ENCODE measurements around the gene AMZ2. TPM values are rescaled to one million over a fixed set of nuclear protein-coding genes. Genes with fewer than 3 reads are reported as not detected.
"Not testable (repeated sequence)": the region's sequence is repeated elsewhere in the genome, so short reads cannot be mapped to it uniquely, and the experiment has no call there.

The AMZ2 gene
- total RNA-seq, 2 experiments from 2014 or later = 106 to 107 TPM

DNA sequence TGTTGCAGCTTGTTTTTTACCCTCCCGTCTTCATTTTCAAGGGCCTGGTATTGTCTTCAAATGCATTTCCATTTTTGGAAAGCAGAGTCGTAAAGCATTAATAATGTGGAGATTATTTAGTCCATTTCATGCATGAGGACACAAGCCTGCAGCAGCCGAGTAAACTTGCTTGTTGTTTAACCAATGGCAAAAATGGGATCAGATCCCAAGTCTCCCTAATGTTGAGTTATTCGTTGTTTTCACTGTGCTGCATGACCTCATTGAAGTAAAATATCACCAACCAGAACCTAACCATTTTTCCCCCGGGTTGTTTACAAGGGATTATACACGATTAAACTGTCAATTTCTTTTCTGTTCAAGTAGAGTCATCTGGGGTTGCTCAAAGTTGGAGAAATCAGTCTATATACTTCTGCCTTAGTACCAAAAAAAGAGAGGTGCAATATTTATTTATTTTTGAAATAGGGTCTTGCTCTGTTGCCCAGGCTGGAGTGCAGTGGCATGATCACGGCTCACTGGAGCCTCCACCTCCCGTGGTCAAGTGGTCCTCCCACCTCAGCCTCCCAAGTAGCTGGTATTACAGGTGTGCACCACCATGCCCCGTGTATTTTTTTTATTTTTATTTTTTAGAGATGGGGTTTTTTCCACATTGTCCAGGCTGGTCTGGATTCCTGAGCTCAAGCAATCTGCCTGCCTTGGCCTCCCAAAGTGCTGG is 12.4 kb downstream of the AMZ2 start:
- peak overlapping the region; percentile 90 for H3K27ac Mint-ChIP-seq
- peaks cover 32% of the 10 kb centered on the region for H3K36me3 Mint-ChIP-seq
- CTCF ChIA-PET = interaction anchor here (0.9 to 7.8 kb wide), 11 partner anchors 12 to 206 kb away, joined by 3 to 119 read pairs (median 6); partner anchors contain the start of gene AMZ2

DNA sequence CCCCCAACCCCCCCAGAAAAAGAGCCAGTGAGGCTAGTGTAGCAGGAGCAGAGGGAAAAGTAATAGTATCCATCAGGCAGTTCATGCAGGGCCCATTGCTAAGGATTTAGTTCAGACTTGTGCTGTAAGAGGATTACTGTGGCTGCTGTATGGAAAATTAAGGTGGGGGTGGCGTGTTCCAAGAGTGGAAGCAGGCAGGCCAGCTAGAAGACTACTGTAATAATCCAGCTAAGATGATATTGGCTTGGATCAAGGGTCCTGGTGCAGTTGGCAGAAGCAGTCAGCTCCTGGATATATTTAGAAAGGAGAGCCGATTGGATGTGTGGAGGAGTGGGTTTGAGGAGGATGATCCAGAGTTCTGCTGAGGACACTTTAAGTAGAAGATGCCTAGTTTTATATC is 14.6 kb downstream of the AMZ2 start:
- not testable (repeated sequence) for H3K27me3 Mint-ChIP-seq; H3K4me3 Mint-ChIP-seq; H3K9me3 Mint-ChIP-seq (ENCODE audit: low read depth); ATAC-seq; DNase-seq
- H3K36me3 Mint-ChIP-seq = peaks cover 18% of the 10 kb centered on the region
- CTCF ChIA-PET = interaction anchor here (0.9 to 7.8 kb wide), 16 partner anchors 10 to 205 kb away, joined by 3 to 119 read pairs (median 6); partner anchors contain the start of genes ARSG and SLC16A6
- H3K27ac Mint-ChIP-seq = peak overlapping the region; percentile 22
- H3K4me1 Mint-ChIP-seq = peaks cover 62% of the 10 kb centered on the region

More for the DNA sequence above, 12.4 kb downstream of the AMZ2 start:
- Mint-ChIP-seq H3K9me3 (ENCODE audit: low read depth) (no peaks in the 10 kb centered on the region), H3K4me3 (no peak overlapping the region), H3K27me3 (no peaks in the 10 kb centered on the region), H3K4me1 (peaks cover 72% of the 10 kb centered on the region)
- DNase-seq = no peak
- ATAC-seq = no peak

GRCh38 chr17:68263101-68263681 is 15.3 kb downstream of the AMZ2 start:
- not testable (repeated sequence) for H3K4me3 Mint-ChIP-seq; H3K27me3 Mint-ChIP-seq; H3K9me3 Mint-ChIP-seq (ENCODE audit: low read depth); DNase-seq
- CTCF ChIA-PET = interaction anchor here (0.7 to 7.8 kb wide), 22 partner anchors 11 to 225 kb away, joined by 3 to 119 read pairs (median 4); partner anchors contain the start of genes AMZ2, ARSG and SLC16A6
- H3K4me1 Mint-ChIP-seq = peaks cover 56% of the 10 kb centered on the region
- peaks cover 17% of the 10 kb centered on the region for H3K36me3 Mint-ChIP-seq
- peak overlapping the region; percentile 52 for H3K27ac Mint-ChIP-seq
- peak; percentile 48 for ATAC-seq

- not testable (repeated sequence) for H3K27me3 Mint-ChIP-seq; H3K9me3 Mint-ChIP-seq (ENCODE audit: low read depth); H3K4me3 Mint-ChIP-seq; H3K27ac Mint-ChIP-seq; ATAC-seq; DNase-seq
- Mint-ChIP-seq H3K4me1 (peaks cover 37% of the 10 kb centered on the region), H3K36me3 (peaks cover 26% of the 10 kb centered on the region)
- CTCF ChIA-PET = interaction anchor here (0.6 to 7.8 kb wide), 10 partner anchors 17 to 196 kb away, joined by 3 to 119 read pairs (median 6); partner anchors contain the start of genes ARSG and SLC16A6
Observed at GRCh38 chr17:68265833-68266232, 18.0 kb downstream of the AMZ2 start.

DNA sequence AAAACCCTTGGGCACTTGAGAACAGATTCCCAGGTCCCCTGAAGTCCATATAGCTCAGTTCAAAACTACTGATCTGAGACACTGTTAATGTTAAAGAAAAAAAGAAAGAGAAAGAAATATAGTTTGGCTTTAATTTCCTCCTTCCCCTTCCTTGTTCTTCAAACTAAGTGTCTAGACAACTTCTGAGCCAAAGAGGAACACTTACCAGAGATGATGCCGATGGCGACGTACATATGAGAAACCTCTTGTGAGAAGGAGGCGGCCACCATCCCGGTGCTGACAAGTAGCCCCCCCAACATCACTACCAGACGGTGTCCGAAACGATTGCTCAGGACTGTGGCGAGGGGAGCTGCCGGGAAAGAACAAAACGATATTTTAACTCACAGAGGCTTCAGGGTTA is 25.9 kb downstream of the AMZ2 start:
- ATAC-seq (no peak), DNase-seq (no peak)
- H3K4me3 Mint-ChIP-seq = no peak overlapping the region
- peaks cover 52% of the 10 kb centered on the region for H3K36me3 Mint-ChIP-seq
- H3K9me3 Mint-ChIP-seq (ENCODE audit: low read depth) = peaks cover 4% of the 10 kb centered on the region
- H3K4me1 Mint-ChIP-seq = peaks cover 2% of the 10 kb centered on the region
- CTCF ChIA-PET = interaction anchor here (0.6 to 0.8 kb wide), 3 partner anchors 77 to 341 kb away, joined by 3 read pairs; no protein-coding TSS in a partner anchor
- no peaks in the 10 kb centered on the region for H3K27me3 Mint-ChIP-seq
- H3K27ac Mint-ChIP-seq = no peak overlapping the region

DNA sequence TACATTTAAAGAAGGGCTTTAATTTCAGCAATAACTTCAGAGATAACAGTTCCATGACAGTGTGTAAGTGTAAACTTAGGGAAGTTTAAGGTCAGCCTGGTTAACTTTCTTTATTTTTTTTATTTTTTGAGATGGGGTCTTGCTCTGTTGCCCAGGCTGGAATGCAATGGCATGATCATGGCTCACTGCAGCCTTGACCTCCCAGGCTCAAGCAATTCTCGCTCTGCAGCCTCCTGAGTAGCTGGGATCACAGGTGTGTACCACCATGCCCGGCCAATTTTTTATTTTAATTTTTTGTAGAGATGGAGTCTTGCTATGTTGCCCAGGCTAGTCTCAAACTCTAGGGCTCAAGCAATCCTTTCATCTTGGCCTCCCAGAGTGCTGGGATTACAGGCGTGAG is 28.5 kb downstream of the AMZ2 start:
- H3K4me3 Mint-ChIP-seq; H3K9me3 Mint-ChIP-seq (ENCODE audit: low read depth); ATAC-seq; H3K4me1 Mint-ChIP-seq; H3K27me3 Mint-ChIP-seq; H3K27ac Mint-ChIP-seq: not testable (repeated sequence)
- H3K36me3 Mint-ChIP-seq = peaks cover 57% of the 10 kb centered on the region
- CTCF ChIA-PET = interaction anchor here (1.6 to 2.0 kb wide), 3 partner anchors 10 to 161 kb away, joined by 4 to 6 read pairs (median 5); no protein-coding TSS in a partner anchor
- DNase-seq = peak; percentile 1

DNA sequence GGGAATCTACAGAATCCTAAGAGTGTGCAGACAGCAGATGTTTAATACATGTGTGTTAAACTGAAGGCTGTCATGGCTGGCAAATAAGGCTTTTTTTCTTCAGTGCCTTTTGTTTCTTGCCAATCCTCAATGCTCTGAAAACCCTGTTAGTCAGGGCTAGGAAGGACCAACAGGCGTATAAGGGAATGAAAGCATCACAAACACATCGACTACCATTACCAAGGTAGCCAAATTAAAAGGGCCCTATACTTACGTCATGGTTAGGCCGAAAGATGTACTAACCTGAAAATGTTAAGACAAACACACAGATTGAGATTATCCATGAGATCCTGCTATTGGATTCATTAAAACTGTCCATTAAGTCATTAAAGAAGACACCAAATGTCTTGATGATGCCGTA is 30.0 kb downstream of the AMZ2 start:
- Mint-ChIP-seq H3K9me3 (ENCODE audit: low read depth) (peaks cover 8% of the 10 kb centered on the region), H3K27ac (no peak overlapping the region), H3K4me3 (no peak overlapping the region), H3K36me3 (peaks cover 59% of the 10 kb centered on the region), H3K4me1 (peaks cover 8% of the 10 kb centered on the region), H3K27me3 (no peaks in the 10 kb centered on the region)
- DNase-seq = no peak
- no peak for ATAC-seq
- CTCF ChIA-PET = interaction anchor here (1.4 to 1.5 kb wide), 2 partner anchors 10 to 14 kb away, joined by 4 to 5 read pairs; no protein-coding TSS in a partner anchor

DNA sequence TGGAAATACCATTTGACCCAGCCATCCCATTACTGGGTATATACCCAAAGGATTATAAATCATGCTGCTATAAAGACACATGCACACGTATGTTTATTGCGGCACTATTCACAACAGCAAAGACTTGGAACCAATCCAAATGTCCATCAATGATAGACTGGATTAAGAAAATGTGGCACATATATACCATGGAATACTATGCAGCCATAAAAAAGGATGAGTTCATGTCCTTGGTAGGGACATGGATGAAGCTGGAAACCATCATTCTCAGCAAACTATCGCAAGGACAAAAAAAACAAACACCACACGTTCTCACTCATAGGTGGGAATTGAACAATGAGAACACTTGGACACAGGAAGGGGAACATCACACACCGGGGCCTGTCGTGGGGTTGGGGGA is 34.1 kb downstream of the AMZ2 start:
- peak overlapping the region; percentile 28 for H3K27ac Mint-ChIP-seq
- DNase-seq = peak; percentile 1
- H3K4me3 Mint-ChIP-seq; ATAC-seq; CTCF ChIA-PET; H3K9me3 Mint-ChIP-seq (ENCODE audit: low read depth); H3K27me3 Mint-ChIP-seq; H3K4me1 Mint-ChIP-seq: not testable (repeated sequence)
- peaks cover 50% of the 10 kb centered on the region for H3K36me3 Mint-ChIP-seq

DNA sequence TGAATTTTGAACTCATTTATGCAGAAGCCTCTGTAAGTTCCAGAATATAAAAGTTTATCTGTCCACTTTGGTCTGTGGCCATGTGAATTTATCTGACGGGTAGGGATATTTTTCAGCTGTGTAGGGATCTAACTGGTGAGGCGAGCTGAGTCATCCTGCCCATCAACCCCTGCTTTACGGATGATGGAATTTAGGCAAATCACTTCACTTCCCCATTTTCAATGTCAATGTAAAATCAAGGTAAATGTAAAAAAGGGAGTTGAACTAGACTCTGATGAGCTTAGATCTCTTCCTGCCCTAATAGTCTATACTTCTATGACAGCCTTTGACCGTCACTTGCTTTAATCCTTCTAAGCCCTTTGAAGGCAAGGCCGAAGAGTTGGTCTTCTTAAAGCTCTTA is 40.5 kb downstream of the AMZ2 start:
- no peaks in the 10 kb centered on the region for H3K27me3 Mint-ChIP-seq
- H3K4me1 Mint-ChIP-seq = peaks cover 41% of the 10 kb centered on the region
- CTCF ChIA-PET = interaction anchor here (4.2 kb wide), 1 partner anchor 111 kb away, joined by 29 read pairs; no protein-coding TSS in a partner anchor
- H3K9me3 Mint-ChIP-seq (ENCODE audit: low read depth) = no peaks in the 10 kb centered on the region
- DNase-seq (no peak), ATAC-seq (no peak)
- H3K27ac Mint-ChIP-seq = peak overlapping the region; percentile 70
- peaks cover 15% of the 10 kb centered on the region for H3K36me3 Mint-ChIP-seq
- no peak overlapping the region for H3K4me3 Mint-ChIP-seq

DNA sequence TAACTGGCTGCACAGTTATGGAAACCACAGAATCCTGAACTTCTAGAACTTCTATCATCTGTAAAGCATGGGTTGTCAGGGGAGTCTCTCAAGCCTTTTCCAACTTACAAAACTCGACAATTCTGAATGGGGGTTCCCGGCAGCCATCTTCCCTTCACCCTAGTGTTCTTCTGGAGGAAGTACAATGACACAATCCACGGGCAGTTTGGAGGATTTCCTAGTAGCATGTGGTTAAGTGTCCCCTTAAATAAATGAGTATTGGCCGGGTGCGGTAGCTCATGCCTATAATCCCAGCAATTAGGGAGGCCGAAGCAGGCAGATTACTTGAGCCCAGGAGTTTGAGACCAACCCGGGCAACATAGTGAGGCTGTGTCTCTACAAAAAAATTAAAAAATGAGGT is 41.0 kb downstream of the AMZ2 start:
- Mint-ChIP-seq H3K36me3 (peaks cover 15% of the 10 kb centered on the region), H3K9me3 (ENCODE audit: low read depth) (no peaks in the 10 kb centered on the region), H3K27me3 (no peaks in the 10 kb centered on the region), H3K4me1 (peaks cover 45% of the 10 kb centered on the region), H3K27ac (peak overlapping the region; percentile 70), H3K4me3 (peak overlapping the region; percentile 89)
- ATAC-seq (no peak), DNase-seq (no peak)
- CTCF ChIA-PET = interaction anchor here (1.6 to 4.2 kb wide), 4 partner anchors 26 to 171 kb away, joined by 4 to 29 read pairs (median 6); no protein-coding TSS in a partner anchor

DNA sequence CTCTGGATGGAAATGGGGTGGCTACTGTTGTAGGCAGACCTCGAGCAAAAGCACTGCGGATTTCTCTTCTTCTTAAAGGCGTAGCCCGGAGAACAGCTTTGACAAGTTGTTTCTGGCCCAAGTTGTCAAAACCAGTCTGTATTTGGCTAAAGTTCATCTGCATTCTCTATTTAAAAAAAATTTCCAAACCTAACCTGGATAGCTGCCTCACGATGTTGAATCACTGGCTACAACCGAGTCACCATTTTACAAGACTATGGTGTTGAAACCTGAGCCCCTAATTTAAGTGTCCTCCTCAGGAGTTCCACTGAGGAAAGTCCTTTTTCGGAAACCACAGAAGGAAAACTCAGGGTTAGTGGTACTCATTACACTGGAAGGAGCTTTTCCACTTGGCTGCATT is 41.6 kb downstream of the AMZ2 start:
- DNase-seq (no peak), ATAC-seq (no peak)
- CTCF ChIA-PET = interaction anchor here (1.0 to 4.2 kb wide), 8 partner anchors 24 to 173 kb away, joined by 3 to 29 read pairs (median 6); no protein-coding TSS in a partner anchor
- H3K4me1 Mint-ChIP-seq = peaks cover 51% of the 10 kb centered on the region
- no peaks in the 10 kb centered on the region for H3K27me3 Mint-ChIP-seq
- peaks cover 15% of the 10 kb centered on the region for H3K36me3 Mint-ChIP-seq
- H3K9me3 Mint-ChIP-seq (ENCODE audit: low read depth) = no peaks in the 10 kb centered on the region
- peak overlapping the region; percentile 89 for H3K4me3 Mint-ChIP-seq
- peak overlapping the region; percentile 95 for H3K27ac Mint-ChIP-seq

DNA sequence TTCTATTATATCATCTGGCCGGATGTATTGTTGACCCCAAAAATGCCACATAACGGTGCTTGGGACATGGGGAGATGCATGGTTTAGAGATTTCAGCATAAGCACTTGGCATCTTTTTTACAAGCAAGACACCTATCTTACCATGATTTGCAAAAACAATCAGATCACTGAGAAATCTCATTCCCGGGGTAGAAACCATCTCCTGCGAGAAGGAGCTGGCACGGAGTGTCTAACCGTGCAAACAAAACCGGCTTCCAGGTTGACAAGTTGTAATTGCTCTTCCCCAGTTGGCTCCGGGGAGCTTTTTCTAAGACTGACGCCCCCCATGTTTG is 42.1 kb downstream of the AMZ2 start:
- H3K9me3 Mint-ChIP-seq (ENCODE audit: low read depth) = no peaks in the 10 kb centered on the region
- H3K27me3 Mint-ChIP-seq = peaks cover 1% of the 10 kb centered on the region
- H3K4me3 Mint-ChIP-seq = peak overlapping the region; percentile 89
- ATAC-seq (no peak), DNase-seq (no peak)
- H3K4me1 Mint-ChIP-seq = peaks cover 56% of the 10 kb centered on the region
- peaks cover 19% of the 10 kb centered on the region for H3K36me3 Mint-ChIP-seq
- H3K27ac Mint-ChIP-seq = peak overlapping the region; percentile 95
- CTCF ChIA-PET = interaction anchor here (1.0 to 4.2 kb wide), 9 partner anchors 20 to 172 kb away, joined by 3 to 29 read pairs (median 5); no protein-coding TSS in a partner anchor

- Mint-ChIP-seq H3K27me3 (peaks cover 2% of the 10 kb centered on the region), H3K4me1 (peaks cover 59% of the 10 kb centered on the region), H3K4me3 (peak overlapping the region; percentile 89), H3K9me3 (ENCODE audit: low read depth) (no peaks in the 10 kb centered on the region), H3K36me3 (peaks cover 17% of the 10 kb centered on the region), H3K27ac (peak overlapping the region; percentile 95)
- peak; percentile 76 for DNase-seq
- peak; percentile 1 for ATAC-seq
- CTCF ChIA-PET = interaction anchor here (0.7 to 4.2 kb wide), 18 partner anchors 20 to 172 kb away, joined by 3 to 29 read pairs (median 6); partner anchors contain the start of gene WIPI1
Observed at GRCh38 chr17:68290268-68290954, 42.6 kb downstream of the AMZ2 start.
